NCI-H82 treated with DMSO at 0.1 percent for 48 hours (cell line): ENCODE results near the gene NUPR1.
"Not testable (repeated sequence)": the region's sequence is repeated elsewhere in the genome, so short reads cannot be mapped to it uniquely, and the experiment has no call there.

ENCODE experiments used
- DNase-seq: peaks from one replicate; lab custom pipeline; 2025; ENCODE audit not compliant: unreplicated experiment; lab: John Stamatoyannopoulos, UW

NUPR1 gene

DNA sequence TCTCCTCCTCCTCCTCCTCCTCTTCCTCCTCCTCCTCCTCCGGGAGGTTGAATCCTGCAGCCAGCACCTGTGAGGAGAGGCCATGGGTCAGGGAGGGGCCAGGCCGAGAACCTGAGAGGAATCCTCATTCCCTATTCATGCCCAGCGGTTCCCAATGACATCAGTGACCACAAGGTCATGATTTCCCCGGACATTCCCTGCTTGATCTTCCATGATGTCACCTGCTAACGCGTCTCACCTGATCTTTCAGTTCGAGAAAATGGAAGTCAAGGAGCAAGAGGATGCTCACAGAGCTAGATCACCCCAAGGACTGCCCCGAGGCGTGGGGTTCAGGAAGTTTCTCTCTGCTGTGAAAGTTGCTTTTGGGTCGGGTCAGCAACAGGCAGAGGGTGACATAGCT, 38.9 kb downstream of the NUPR1 start:
- DNase-seq, result no peak

- DNase-seq, result no peak
These were observed 40.0 kb downstream of the NUPR1 start for GRCh38 chr16:28498666-28499381.

- no peak for DNase-seq
These were observed 40.7 kb downstream of the NUPR1 start for GRCh38 chr16:28497861-28498599.

GRCh38 chr16:28497386-28497785, 41.4 kb downstream of the NUPR1 start:
- DNase-seq, result no peak

DNA sequence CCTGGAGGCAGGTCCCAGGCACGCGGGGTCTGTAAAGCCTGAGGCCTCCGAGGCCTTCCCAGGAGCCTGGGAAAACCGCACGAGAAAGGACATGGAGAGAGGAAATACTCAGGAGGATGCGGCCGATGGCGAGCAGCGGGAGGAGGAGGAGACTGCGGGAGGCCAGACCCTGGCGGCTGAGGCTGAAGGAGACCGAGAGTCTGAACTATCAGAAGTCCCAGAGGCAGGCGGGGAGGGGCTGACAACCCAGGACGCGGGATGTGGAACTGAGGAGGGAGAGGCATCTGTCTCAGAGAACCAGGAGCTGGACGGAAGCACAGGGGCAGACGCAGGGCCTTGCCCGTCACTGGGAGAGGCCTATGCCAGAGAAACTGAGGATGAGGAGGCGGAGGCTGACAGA, 41.9 kb downstream of the NUPR1 start:
- no peak for DNase-seq

DNA sequence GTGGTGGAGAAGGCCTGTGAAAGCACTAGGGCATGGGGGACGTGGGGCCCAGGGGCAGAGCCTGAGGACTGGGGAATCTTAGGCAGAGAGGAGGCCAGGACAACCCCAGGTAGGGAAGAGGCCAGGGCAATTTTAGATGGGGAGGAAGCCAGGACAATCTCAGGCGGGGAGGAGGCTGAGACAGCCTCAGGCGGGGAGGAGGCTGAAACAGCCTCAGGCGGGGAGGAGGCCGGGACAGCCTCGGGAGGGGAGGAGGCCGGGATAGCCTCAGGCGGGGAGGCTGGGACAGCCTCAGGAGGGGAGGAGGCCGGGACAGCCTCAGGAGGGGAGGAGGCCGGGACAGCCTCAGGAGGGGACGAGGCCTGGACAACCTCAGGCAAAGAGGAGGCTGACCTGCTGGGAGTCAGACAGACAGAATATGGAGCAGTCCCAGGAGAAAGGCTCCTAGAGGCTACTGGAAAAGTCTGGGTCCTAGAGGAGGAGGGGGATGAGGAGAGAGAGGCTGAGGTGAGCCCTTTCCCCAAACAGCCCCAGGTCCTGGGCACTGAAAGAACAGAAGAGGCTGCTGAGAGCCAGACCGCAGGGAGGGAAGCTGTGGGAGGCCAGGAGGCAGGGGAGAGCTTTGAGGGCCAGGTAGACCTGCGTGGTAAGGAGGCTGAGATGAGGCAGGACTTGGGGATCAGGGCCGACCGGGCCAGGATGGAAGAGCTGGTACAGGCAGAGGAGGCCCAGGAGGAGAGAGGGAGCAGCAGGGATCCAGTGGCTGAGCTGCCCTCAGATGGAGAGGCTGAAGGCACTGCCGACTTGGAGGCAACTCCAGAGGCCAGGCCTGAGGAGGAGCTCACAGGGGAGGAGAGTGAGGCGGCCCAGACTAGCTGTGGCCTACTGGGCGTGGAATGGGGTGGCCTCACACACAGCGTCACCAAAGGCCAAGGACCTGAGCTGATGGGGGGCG, 42.7 kb downstream of the NUPR1 start:
- DNase-seq, result no peak

- DNase-seq, result no peak
These were observed 43.5 kb downstream of the NUPR1 start for GRCh38 chr16:28495098-28495793.

- DNase-seq, result no peak
These were observed 44.5 kb downstream of the NUPR1 start, which contains the start of gene APOBR for GRCh38 chr16:28494121-28494851. APOBR (plus strand) TSS chr16:28494643; CDS start chr16:28494682, 39 bp downstream.

DNA sequence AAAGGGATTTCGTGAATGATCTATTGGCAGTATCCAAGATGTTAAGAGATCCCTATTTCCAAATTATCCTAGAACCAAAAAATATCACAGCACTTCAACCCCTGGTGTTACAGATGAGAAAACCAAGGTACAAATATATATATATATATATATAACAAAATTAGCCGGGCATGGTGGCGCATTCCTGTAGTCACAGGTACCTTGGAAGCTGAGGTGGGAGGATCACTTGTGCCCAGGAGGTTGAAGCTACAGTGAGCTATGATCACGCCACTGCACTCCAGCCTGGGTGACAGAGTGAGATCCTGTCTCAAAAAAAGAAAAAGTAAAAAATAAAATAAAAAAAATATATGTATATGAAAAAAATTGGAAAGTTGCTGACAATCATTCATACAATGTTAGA, 46.3 kb downstream of the NUPR1 start:
- no peak for DNase-seq

- peak; percentile 76 for DNase-seq
These were observed 46.8 kb downstream of the NUPR1 start, which contains the start of gene CLN3 for GRCh38 chr16:28491970-28492474. CLN3 (minus strand) TSS chr16:28492074; CDS start chr16:28491759, 315 bp downstream.

DNA sequence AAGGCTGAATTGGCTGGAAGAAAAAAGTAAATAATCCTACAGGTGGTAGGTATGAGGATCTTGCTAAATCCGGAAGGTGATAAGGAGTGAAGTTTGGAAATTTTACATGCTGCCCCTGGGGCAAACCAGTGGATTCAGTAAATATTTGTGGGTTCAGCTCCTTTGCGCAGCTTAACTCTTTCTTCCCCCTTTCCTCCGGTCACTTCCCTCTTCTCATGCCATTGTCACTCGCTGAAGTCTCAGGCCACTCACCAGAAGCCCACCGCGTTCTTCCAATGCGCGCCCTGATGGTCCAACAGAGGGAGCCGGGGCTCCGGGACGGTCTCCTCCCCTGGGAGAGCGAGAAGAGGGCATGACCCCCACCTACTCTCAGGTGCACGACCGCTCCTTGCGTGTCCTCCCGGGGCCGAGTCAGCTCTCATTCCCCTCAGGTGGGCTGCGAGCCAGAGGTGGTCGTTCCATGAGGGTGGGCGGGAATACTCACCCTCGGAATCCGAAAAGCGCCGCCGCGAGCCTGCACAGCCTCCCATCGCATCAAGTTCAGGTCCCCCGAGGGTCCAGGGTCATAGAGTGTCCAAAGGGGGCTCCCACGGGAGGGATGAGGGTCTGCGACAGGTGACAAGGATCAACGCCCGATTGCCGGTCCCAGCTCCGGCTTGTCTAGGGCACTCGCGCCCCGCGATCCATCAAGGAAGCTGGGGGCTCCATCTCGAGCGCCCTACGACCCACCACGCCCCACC, 47.4 kb downstream of the NUPR1 start:
- DNase-seq, result no peak

- no peak for DNase-seq
These were observed 52.5 kb downstream of the NUPR1 start for GRCh38 chr16:28486266-28486665.

DNA sequence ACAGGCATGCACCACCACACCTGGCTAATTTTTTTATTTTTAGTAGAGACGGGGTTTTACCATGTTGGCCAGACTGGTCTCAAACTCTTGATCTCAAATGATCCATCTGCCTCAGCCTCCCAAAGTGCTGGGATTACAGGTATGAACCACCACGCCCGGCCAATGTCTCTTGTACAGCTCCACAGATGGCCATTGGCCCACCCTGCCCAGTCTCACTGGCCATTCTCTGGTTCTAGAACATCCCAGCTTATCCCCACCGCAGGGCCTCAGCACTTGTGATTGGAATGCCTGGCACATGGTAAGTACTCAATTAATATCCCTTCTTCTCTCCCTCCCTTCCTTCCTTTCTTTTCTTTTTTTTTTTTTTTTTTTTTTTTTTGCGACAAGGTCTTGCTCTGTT, 55.4 kb downstream of the NUPR1 start:
- DNase-seq, result not testable (repeated sequence)
